T-helper 1 cell treated with Interleukin-12 subunit alpha and Interleukin-12 subunit beta and Interleukin-4 antibody, amounts not matched to agents 30 μg/mL and 1 μg/mL, for 36 hours (primary cell): ENCODE data around the gene HNRNPA3.
"Not testable (repeated sequence)": the region's sequence is repeated elsewhere in the genome, so short reads cannot be mapped to it uniquely, and the experiment has no call there.

Experiments
- H3K27ac Mint-ChIP-seq: one replicate; pipeline ENCODE4 v1.8.0; 2021; ENCODE audit warnings: mild to moderate bottlenecking, mixed read lengths
- H3K27me3 Mint-ChIP-seq: one replicate; pipeline ENCODE4 v1.8.0; 2021; ENCODE audit warnings: low read depth, mixed read lengths
- H3K36me3 Mint-ChIP-seq: one replicate; pipeline ENCODE4 v1.8.0; 2021; ENCODE audit warnings: low read depth, mixed read lengths
- H3K4me1 Mint-ChIP-seq: one replicate; pipeline ENCODE4 v1.8.0; 2021; ENCODE audit warnings: low read depth, mixed read lengths
- H3K4me3 Mint-ChIP-seq: one replicate; pipeline ENCODE4 v1.8.0; 2021; ENCODE audit warnings: mild to moderate bottlenecking, moderate library complexity, mixed read lengths
- H3K9me3 Mint-ChIP-seq: one replicate; pipeline ENCODE4 v1.8.0; 2021; ENCODE audit warnings: mixed read lengths

The HNRNPA3 gene

DNA sequence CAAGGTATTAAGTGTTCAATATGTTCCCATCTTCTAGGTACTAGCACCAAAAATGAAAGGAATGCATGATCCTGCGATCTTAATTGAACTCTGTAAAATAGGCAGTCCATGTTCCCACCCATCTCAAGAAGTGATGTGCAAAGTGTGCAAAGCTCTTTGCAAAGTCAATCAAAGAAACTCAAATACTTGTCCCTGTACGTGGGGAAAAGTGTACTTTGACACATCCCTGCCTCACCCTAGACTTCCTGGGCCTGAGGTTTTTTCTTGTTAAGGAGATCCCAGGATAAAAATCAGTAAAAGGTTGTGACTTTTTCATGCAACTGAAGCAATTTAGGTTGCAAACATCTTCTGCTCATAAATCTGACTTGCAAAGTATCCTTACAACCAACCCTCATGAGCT, 25.3 kb downstream of the HNRNPA3 start:
- no peak overlapping the region for H3K4me3 Mint-ChIP-seq
- peaks cover 50% of the 10 kb centered on the region for H3K4me1 Mint-ChIP-seq
- H3K27me3 Mint-ChIP-seq = no peaks in the 10 kb centered on the region
- H3K36me3 Mint-ChIP-seq = peaks cover 27% of the 10 kb centered on the region
- H3K27ac Mint-ChIP-seq = no peak overlapping the region
- no peaks in the 10 kb centered on the region for H3K9me3 Mint-ChIP-seq

DNA sequence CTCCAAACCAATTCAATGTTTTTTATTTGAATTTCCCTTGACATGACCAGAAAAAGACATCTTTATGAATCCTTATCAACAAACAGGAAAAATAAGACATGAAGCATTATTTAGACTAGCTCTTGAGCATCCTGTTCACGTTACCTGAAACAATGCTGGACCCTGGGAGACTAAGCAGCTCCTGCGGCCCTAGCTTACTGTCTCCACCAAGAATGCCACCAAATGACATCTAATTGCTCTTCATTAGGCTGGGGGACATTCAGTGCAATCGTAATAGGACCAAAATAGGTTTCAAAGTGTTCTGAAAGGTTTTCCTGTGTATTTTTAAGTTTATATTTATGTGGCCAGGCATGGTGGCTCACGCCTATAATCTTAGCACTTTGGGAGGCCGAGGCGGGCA, 26.5 kb downstream of the HNRNPA3 start:
- H3K27ac Mint-ChIP-seq = peak overlapping the region; percentile 43
- H3K9me3 Mint-ChIP-seq = no peaks in the 10 kb centered on the region
- H3K4me3 Mint-ChIP-seq = no peak overlapping the region
- H3K4me1 Mint-ChIP-seq = peaks cover 57% of the 10 kb centered on the region
- H3K27me3 Mint-ChIP-seq = no peaks in the 10 kb centered on the region
- peaks cover 21% of the 10 kb centered on the region for H3K36me3 Mint-ChIP-seq

DNA sequence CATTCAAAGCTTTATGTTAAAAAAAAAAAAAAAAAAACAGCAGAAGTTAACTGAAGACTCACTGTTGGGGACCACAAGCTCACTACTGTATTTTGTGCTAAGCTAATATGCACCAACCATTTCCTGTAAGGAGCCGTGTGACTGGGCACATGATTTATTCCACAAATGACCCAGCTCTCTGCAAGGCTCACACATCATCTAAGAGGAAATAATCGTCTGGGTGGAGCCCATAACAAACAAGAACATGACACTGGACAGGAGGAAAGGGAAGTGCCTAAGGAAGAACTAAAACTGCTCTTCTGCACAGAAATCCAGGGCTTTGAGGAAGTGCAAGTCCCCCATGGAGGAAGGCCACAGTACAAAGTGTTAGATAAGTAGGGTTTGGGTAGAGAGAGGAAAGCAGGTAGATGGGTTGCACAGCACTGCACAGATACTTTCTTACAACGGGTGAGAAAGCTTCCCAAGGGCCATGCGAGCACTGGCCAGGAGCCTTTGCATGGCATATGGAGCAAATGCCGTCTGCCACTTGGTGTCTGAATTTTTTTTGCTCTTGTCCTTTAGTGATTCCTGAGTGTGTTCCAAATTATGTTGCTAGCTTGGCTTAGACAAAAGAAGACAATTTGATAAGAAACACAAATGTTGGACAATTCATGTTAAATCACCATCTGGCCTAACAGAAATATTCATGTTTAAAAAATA, 27.5 kb downstream of the HNRNPA3 start:
- no peaks in the 10 kb centered on the region for H3K9me3 Mint-ChIP-seq
- peak overlapping the region; percentile 87 for H3K27ac Mint-ChIP-seq
- peaks cover 16% of the 10 kb centered on the region for H3K36me3 Mint-ChIP-seq
- no peaks in the 10 kb centered on the region for H3K27me3 Mint-ChIP-seq
- peaks cover 61% of the 10 kb centered on the region for H3K4me1 Mint-ChIP-seq
- peak overlapping the region; percentile 75 for H3K4me3 Mint-ChIP-seq

DNA sequence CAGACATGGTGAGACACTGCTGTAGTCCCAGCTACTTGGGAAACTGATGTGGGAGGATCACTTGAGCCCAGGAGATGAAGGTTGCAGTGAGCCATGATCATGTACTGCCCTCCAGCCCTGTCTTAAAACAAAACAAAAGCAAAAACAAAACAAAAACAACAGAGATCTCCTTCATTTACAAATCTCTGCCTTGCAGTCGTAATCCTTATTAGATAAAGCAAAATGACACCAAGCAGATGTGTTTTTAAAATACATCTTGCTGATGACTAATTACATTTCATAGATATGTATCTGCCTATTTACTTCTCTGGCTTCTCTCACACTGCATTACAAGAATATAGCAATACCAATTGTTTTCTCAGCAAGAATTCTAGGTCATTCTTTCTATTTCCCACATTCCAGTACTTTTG, 29.1 kb downstream of the HNRNPA3 start:
- Mint-ChIP-seq H3K4me1 (peaks cover 66% of the 10 kb centered on the region), H3K4me3 (peak overlapping the region; percentile 4), H3K27me3 (no peaks in the 10 kb centered on the region), H3K27ac (peak overlapping the region; percentile 87), H3K36me3 (peaks cover 12% of the 10 kb centered on the region), H3K9me3 (no peaks in the 10 kb centered on the region)

DNA sequence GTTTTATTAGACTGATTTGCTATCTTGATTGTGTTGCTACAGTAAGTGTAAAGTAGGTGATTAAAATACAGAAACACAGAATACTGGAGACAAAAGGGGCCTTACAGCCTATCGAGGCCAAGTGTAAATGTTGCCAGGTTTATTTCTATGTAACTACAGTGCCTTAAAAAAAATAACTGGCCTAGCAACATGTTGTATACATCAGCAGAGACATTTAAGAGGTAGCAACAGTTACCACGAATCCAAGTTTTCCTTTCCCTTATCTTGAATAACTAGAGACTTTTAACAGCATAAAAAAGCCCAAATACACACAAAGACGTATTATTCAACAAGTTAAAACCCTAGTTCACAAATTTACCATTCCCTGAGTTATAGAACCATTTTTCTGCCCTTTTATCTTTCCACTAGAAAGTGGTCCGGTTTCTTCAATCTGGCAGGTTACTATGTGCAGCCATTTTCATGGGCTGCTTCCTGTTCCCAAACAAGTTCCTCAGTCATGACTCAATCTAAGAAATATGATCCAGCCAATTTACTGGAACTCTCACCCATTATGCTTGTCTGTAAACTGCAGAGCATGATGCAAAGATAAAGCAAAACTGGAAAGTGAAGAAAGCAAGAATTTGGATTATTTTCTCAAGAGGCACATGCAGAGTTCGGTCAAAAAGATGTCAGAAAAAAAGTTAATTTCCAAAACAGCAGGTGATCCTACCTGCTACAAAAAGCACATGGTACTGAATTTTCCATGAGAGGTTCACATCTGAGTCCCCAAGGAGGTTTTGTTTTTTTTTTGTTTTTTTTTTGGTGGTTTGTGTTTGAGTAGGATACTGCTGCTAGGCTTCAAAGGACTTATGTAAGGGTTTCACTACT, 29.8 kb downstream of the HNRNPA3 start:
- peaks cover 66% of the 10 kb centered on the region for H3K4me1 Mint-ChIP-seq
- H3K4me3 Mint-ChIP-seq = peak overlapping the region; percentile 4
- H3K9me3 Mint-ChIP-seq = no peaks in the 10 kb centered on the region
- no peaks in the 10 kb centered on the region for H3K27me3 Mint-ChIP-seq
- H3K36me3 Mint-ChIP-seq = peaks cover 12% of the 10 kb centered on the region
- peak overlapping the region; percentile 87 for H3K27ac Mint-ChIP-seq

DNA sequence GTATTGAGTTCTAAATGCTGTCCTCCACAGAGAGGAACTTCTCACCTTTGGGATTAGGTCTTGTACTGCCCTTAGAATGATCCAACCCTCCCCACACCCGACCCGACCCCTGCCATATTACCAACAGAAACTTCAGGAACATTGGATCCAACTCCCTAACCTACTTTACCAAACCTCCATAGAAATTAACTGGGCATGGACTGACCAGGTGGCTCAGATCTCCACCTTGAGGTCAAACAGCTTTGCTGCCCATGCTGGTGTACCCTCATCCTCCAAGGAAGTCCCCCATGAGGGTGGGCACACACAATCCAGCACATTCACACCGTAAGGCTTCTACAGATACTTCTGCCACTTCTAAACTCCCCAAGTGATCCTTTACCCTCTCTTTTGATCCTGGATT, 30.5 kb downstream of the HNRNPA3 start:
- no peaks in the 10 kb centered on the region for H3K9me3 Mint-ChIP-seq
- H3K4me1 Mint-ChIP-seq = peaks cover 65% of the 10 kb centered on the region
- peak overlapping the region; percentile 87 for H3K27ac Mint-ChIP-seq
- H3K36me3 Mint-ChIP-seq = peaks cover 12% of the 10 kb centered on the region
- H3K27me3 Mint-ChIP-seq = no peaks in the 10 kb centered on the region
- H3K4me3 Mint-ChIP-seq = no peak overlapping the region

DNA sequence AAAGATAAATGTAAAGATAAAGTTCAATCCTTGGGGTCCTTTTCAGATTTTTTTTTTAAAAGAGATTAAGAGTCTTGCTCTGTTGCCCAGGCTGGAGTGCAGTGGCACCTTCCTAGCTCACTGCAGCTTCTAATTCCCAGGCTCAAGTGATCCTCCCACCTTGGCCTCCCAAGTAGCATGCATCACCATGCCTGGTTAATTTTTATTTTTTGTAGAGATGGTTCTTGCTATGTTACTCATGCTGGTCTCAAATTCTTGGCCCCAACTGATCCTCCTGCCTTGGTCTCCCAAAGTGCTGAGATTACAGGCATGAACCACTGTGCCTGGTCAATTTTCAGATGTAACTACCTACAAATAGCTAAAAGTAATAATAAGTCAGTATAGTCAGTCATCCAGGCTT, 30.9 kb downstream of the HNRNPA3 start:
- H3K4me1 Mint-ChIP-seq = peaks cover 63% of the 10 kb centered on the region
- peaks cover 14% of the 10 kb centered on the region for H3K36me3 Mint-ChIP-seq
- H3K9me3 Mint-ChIP-seq = no peaks in the 10 kb centered on the region
- H3K27me3 Mint-ChIP-seq = no peaks in the 10 kb centered on the region
- no peak overlapping the region for H3K4me3 Mint-ChIP-seq
- H3K27ac Mint-ChIP-seq = peak overlapping the region; percentile 87

DNA sequence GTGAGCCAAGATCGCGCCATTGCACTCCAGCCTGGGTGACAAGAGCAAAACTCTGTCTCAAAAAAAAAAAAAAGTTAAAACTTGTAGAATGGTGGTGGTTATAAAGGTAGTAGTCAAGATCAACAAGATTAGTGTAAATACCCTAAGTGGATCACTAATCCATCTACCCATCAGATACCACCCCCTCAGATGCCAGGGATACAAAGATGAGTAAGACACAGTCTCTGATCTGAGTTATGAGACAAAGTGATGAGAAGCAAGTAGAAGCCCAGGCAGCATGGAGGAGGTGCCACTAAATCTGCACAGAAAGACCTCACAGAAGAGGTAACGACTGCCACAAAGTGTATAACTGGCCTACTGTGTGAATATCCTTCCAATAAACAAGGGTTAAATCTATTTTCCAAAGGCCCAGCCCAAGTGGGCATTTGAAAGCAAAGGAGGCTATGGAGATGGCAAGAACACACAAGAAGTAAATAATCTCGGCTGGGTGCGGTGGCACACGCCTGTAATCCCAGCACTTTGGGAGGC, 31.7 kb downstream of the HNRNPA3 start:
- H3K9me3 Mint-ChIP-seq = no peaks in the 10 kb centered on the region
- H3K4me1 Mint-ChIP-seq = peaks cover 58% of the 10 kb centered on the region
- no peaks in the 10 kb centered on the region for H3K27me3 Mint-ChIP-seq
- H3K4me3 Mint-ChIP-seq = no peak overlapping the region
- H3K27ac Mint-ChIP-seq = peak overlapping the region; percentile 17
- peaks cover 17% of the 10 kb centered on the region for H3K36me3 Mint-ChIP-seq

DNA sequence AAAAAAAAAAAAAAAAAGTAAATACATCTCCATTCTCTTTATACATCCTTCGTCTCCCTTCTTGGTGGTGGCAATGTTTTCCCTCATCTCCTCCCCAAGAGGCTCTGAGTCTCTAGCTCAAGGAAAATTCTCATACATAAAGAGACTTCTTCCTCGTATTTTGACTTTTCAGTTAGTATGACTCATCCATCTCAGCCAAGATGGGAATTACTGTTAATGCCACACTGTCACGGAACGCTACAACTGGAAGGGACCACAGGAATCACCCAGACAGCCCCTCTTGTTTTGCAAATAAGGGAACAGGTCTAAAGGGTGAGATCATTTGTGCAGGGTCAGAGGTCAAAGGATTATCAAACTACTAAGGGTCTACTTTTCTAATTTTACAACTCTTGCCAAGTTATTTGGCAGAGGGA, 32.4 kb downstream of the HNRNPA3 start:
- Mint-ChIP-seq H3K4me3 (no peak overlapping the region), H3K36me3 (peaks cover 18% of the 10 kb centered on the region), H3K27me3 (no peaks in the 10 kb centered on the region), H3K27ac (peak overlapping the region; percentile 62), H3K4me1 (peaks cover 57% of the 10 kb centered on the region), H3K9me3 (no peaks in the 10 kb centered on the region)

DNA sequence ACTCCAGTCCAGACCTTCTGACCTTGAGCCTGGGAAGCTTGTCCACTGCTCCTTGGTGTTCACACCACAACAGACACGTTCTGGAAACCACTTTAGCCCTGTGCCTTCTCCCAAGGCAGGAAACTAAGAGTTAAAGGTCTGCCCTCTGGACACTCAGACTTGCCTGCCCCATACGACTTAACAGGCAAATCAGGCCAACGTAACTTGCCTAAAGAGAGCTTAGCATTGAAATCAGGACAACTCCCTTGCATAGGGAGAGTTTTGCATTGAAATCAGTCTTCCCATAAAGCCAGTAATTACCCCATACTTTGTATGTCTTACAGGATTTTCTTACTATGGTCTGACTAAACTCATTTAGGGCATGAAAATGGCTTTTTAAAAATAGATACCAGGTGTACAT, 33.4 kb downstream of the HNRNPA3 start:
- Mint-ChIP-seq H3K27me3 (no peaks in the 10 kb centered on the region), H3K36me3 (peaks cover 17% of the 10 kb centered on the region), H3K9me3 (no peaks in the 10 kb centered on the region), H3K4me1 (peaks cover 56% of the 10 kb centered on the region), H3K4me3 (no peak overlapping the region), H3K27ac (no peak overlapping the region)

DNA sequence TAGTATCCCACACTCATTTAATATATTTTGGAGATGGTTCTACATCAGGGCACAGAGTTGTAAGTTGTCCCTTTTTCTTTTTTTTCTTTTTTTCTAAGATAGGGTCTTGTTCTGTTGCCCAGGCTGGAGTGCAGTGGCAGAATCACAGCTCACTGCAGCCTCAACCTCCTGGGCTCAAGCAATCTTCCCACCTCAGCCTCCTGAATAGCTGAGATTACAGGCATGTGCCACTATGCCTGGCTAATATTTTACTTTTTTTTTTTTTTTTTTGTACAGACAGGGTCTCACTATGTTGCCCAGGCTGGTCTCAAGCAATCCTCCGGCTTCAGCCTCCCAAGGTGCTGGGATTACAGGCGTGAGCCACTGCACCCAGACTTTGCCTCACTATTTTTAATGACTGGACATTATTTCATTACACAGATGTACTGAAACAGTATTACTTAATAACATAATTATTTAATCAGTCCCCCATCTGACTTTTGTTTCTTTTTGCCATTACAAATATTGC, 34.0 kb downstream of the HNRNPA3 start:
- Mint-ChIP-seq H3K36me3 (peaks cover 19% of the 10 kb centered on the region), H3K4me1 (peaks cover 55% of the 10 kb centered on the region)
- H3K27me3 Mint-ChIP-seq, H3K27ac Mint-ChIP-seq, H3K9me3 Mint-ChIP-seq, H3K4me3 Mint-ChIP-seq: not testable (repeated sequence)

DNA sequence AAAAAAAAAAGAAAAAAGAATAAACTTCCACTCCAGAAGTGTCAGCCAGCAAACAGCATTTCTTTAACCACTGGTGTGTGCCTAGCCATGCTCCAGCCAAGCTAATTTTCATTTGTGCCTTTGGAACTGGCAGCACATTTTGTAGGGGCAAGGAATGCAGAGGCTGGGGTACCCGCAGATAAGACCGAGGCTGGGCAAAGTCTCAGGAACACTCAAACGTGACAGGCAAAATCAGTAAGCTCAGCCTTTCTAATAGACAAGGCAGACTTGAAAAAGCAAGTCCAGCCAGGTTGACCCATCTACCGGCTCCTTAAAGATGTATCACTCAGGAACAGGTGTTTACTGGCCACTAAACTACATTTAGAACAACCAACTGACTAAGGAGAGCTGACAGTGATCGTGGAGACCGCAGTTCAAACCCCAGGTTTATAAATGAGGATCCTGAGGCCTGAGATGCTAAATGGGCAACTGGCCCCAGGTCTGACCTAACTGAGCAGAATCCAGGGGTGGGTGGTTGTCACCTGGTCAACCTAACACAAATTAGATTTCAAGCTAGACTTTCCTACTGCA, 35.2 kb downstream of the HNRNPA3 start:
- Mint-ChIP-seq H3K4me1 (peaks cover 52% of the 10 kb centered on the region), H3K36me3 (peaks cover 21% of the 10 kb centered on the region), H3K27me3 (no peaks in the 10 kb centered on the region), H3K27ac (no peak overlapping the region), H3K9me3 (no peaks in the 10 kb centered on the region), H3K4me3 (no peak overlapping the region)

DNA sequence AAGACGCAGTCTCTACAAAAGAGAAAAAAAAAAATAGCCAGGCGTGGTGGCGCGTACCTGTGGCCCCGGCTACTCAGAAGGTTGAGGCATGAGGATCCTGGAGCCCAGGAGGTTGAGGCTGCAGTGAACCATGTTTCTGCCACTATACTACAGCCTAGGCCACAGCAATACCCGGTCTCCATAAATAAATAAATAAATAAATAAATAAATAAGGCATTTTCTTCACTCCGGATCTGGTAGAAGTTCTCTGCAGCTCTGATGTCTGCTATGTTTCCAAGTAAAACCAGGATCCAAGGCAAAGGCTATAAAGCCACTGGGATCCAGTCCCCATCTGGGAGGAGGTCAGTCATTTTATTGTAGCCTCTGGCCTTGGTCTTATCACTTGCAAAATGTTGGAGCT, 36.4 kb downstream of the HNRNPA3 start:
- no peaks in the 10 kb centered on the region for H3K27me3 Mint-ChIP-seq
- H3K36me3 Mint-ChIP-seq = peaks cover 30% of the 10 kb centered on the region
- H3K27ac Mint-ChIP-seq = no peak overlapping the region
- no peaks in the 10 kb centered on the region for H3K9me3 Mint-ChIP-seq
- peaks cover 54% of the 10 kb centered on the region for H3K4me1 Mint-ChIP-seq
- H3K4me3 Mint-ChIP-seq = no peak overlapping the region

DNA sequence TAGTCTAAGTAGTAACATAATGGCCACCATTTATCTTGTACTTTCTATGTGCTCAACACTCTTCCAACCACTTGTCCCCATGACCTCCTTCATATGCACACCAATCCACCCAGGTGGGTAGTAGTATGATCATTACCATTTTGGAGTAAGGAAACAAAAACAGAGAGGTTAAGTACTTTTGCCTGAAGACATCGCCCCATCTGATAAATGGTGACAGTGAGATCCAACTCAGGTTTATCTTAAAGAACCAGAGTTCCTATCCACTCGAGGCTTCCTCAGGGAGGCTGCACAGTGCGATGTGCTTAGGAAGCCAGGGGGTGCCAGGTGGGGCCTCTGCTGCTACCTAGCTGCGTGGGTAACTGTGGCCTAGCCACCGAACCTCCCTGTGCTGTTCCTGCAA, 37.9 kb downstream of the HNRNPA3 start:
- H3K4me1 Mint-ChIP-seq = peaks cover 60% of the 10 kb centered on the region
- H3K36me3 Mint-ChIP-seq = peaks cover 33% of the 10 kb centered on the region
- H3K27ac Mint-ChIP-seq = peak overlapping the region; percentile 45
- no peaks in the 10 kb centered on the region for H3K27me3 Mint-ChIP-seq
- H3K9me3 Mint-ChIP-seq = no peaks in the 10 kb centered on the region
- no peak overlapping the region for H3K4me3 Mint-ChIP-seq
